Measurements from ENCODE around the gene SLC22A12. TPM values are rescaled to one million over a fixed set of nuclear protein-coding genes. Genes with fewer than 3 reads are reported as not detected.

Gene SLC22A12
- total and polyA plus RNA-seq, 2 donors (not counting 3 experiments of a cell fraction or from before 2014, with no cell fraction given) = not detected

GRCh38 chr11:64643920-64644646 lies 53.1 kb downstream of the SLC22A12 start:
- Histone ChIP-seq H4K20me1 (replicated peaks; ENCODE audit: control insufficient read depth, extremely low read depth, insufficient read depth, low read length) (no peaks in the 10 kb centered on the region), H3K9ac (replicated peaks; ENCODE audit: extremely low read depth, insufficient read depth, low read length) (no peak overlapping the region), H3K9me3 (replicated peaks; ENCODE audit: control insufficient read depth, insufficient read depth, low read length) (no peaks in the 10 kb centered on the region), H3K9me1 (replicated peaks; ENCODE audit: control insufficient read depth, extremely low read depth, insufficient read depth, low read length) (no peaks in the 10 kb centered on the region), H2AFZ (ENCODE audit: low read depth, low read length) (no peak overlapping the region), H3K27ac (ENCODE audit: insufficient read depth, low read depth, low read length) (no peak overlapping the region), H3K4me2 (ENCODE audit: insufficient read depth, low read length) (no peak overlapping the region), H3K36me3 (ENCODE audit: control insufficient read depth in 2 of 2, extremely low read depth in 1 of 2, insufficient read depth in 2 of 2, low read length in 2 of 2) (no peaks in the 10 kb centered on the region), H3K4me3 (replicated peaks in 1 of 3; ENCODE audit: insufficient read depth in 1 of 3, low read depth in 1 of 3, low read length in 3 of 3) (no peak overlapping the region), H3K79me2 (ENCODE audit: control insufficient read depth, insufficient read depth, low read length) (no peaks in the 10 kb centered on the region), H3K4me1 (ENCODE audit: control insufficient read depth, extremely low read depth, insufficient read depth, low read length) (no peaks in the 10 kb centered on the region), H3K27me3 (ENCODE audit: control insufficient read depth in 2 of 2, insufficient read depth in 2 of 2, low read length in 2 of 2) (peaks cover 49 to 57% of the 10 kb centered on the region in 2 experiments)
- TF ChIP-seq EZH2 (IDR thresholded peaks at IDR 0.05; ENCODE audit: borderline replicate concordance, low read depth, low read length, severe bottlenecking) (peak; percentile 63), POLR2A (IDR thresholded peaks at IDR 0.05; ENCODE audit: low read depth, low read length) (no peak)
- POLR2A ChIA-PET = no interaction called here
- intact Hi-C loops (cut with micrococcal nuclease) = no loop called here
- no peak for FAIRE-seq
- CTCF ChIA-PET = interaction anchor here (1.9 kb wide), 1 partner anchor 195 kb away, joined by 5 read pairs; no protein-coding TSS in a partner anchor
- BruUV-seq (replicated peaks) = no TSS peak
- no peak for DNase-seq (ENCODE audit: low read depth, low spot score)
- dilution Hi-C loops (cut with MboI; ENCODE audit: extremely low pct_ligation_motif_present, low sequenced_read_pairs) = loop anchor here (25.0 kb wide), 1 partner anchor 132 kb away; no protein-coding TSS in a partner anchor

GRCh38 chr11:64644647-64645275 lies 53.7 kb downstream of the SLC22A12 start:
- Histone ChIP-seq H2AFZ (ENCODE audit: low read depth, low read length) (no peak overlapping the region), H4K20me1 (replicated peaks; ENCODE audit: control insufficient read depth, extremely low read depth, insufficient read depth, low read length) (no peaks in the 10 kb centered on the region), H3K9ac (replicated peaks; ENCODE audit: extremely low read depth, insufficient read depth, low read length) (no peak overlapping the region), H3K4me3 (replicated peaks in 1 of 3; ENCODE audit: insufficient read depth in 1 of 3, low read depth in 1 of 3, low read length in 3 of 3) (no peak overlapping the region), H3K9me1 (replicated peaks; ENCODE audit: control insufficient read depth, extremely low read depth, insufficient read depth, low read length) (no peaks in the 10 kb centered on the region), H3K36me3 (ENCODE audit: control insufficient read depth in 2 of 2, extremely low read depth in 1 of 2, insufficient read depth in 2 of 2, low read length in 2 of 2) (no peaks in the 10 kb centered on the region), H3K79me2 (ENCODE audit: control insufficient read depth, insufficient read depth, low read length) (no peaks in the 10 kb centered on the region), H3K4me1 (ENCODE audit: control insufficient read depth, extremely low read depth, insufficient read depth, low read length) (no peaks in the 10 kb centered on the region), H3K4me2 (ENCODE audit: insufficient read depth, low read length) (no peak overlapping the region), H3K9me3 (replicated peaks; ENCODE audit: control insufficient read depth, insufficient read depth, low read length) (no peaks in the 10 kb centered on the region), H3K27ac (ENCODE audit: insufficient read depth, low read depth, low read length) (no peak overlapping the region), H3K27me3 (ENCODE audit: control insufficient read depth in 2 of 2, insufficient read depth in 2 of 2, low read length in 2 of 2) (peaks cover 47 to 52% of the 10 kb centered on the region in 2 experiments)
- intact Hi-C loops (cut with micrococcal nuclease) = no loop called here
- ChIA-PET CTCF (interaction anchor here (1.9 kb wide), 1 partner anchor 195 kb away, joined by 5 read pairs; no protein-coding TSS in a partner anchor), POLR2A (no interaction called here)
- dilution Hi-C loops (cut with MboI; ENCODE audit: extremely low pct_ligation_motif_present, low sequenced_read_pairs) = loop anchor here (25.0 kb wide), 1 partner anchor 132 kb away; no protein-coding TSS in a partner anchor
- TF ChIP-seq POLR2A (IDR thresholded peaks at IDR 0.05; ENCODE audit: low read depth, low read length) = no peak
- TF ChIP-seq FOS (IDR thresholded peaks at IDR 0.05; ENCODE audit: borderline replicate concordance, insufficient read depth, low read length) = no peak
- no peak for TF ChIP-seq JUN (IDR thresholded peaks at IDR 0.05; ENCODE audit: borderline replicate concordance, insufficient read depth, insufficient read length, low read depth)
- no peak for TF ChIP-seq MAX (IDR thresholded peaks at IDR 0.05; ENCODE audit: insufficient read depth, insufficient read length)
- no peak for TF ChIP-seq MYC (IDR thresholded peaks at IDR 0.05; ENCODE audit: low read depth, low read length)
- TF ChIP-seq EZH2 (IDR thresholded peaks at IDR 0.05; ENCODE audit: borderline replicate concordance, low read depth, low read length, severe bottlenecking) = no peak
- no peak for TF ChIP-seq CTCF (IDR thresholded peaks at IDR 0.05; ENCODE audit: extremely low read depth in 1 of 2, insufficient read depth in 1 of 2, low read depth in 1 of 2, low read length in 2 of 2)
- no peak for TF ChIP-seq GATA2 (IDR thresholded peaks at IDR 0.05; ENCODE audit: insufficient read depth, insufficient read length, low read depth, low read length)
- no peak for TF ChIP-seq POLR2AphosphoS5 (IDR thresholded peaks at IDR 0.05; ENCODE audit: insufficient read depth, low read depth, low read length)
- FAIRE-seq (no peak), DNase-seq (ENCODE audit: low read depth, low spot score) (no peak)
- BruUV-seq (replicated peaks) = no TSS peak
